HEK293 (cell line): Measurements from ENCODE around the gene PGA5.

Source experiments
- CTCF ChIA-PET: fragments of 350-600 bp; formaldehyde crosslinking; extraction: SDS; loops from one replicate; lab custom pipeline; 2021; ENCODE audit warnings: antibody characterized with exemption; lab: Yijun Ruan, JAX
- POLR2A ChIA-PET: fragments of 300-600 bp; formaldehyde crosslinking; extraction: SDS; loops from one replicate; lab custom pipeline; 2020; ENCODE audit warnings: antibody characterized with exemption, inconsistent platforms; lab: Yijun Ruan, JAX
- H3K27ac ChIP-seq: fragments of 200-500 bp; sonication (Bioruptor generic); 2 replicates; pipeline ENCODE4 v1.5.1; 2014; ENCODE audit warnings: low read depth, low read length, control low read depth, inconsistent platforms; ENCODE audit errors: extremely low read depth
- H3K36me3 ChIP-seq, 2 experiments: fragments of 200-500 bp in 1 of 2; sonication (Bioruptor generic) in 1 of 2; 1 replicate in 1 of 2; 2 replicates in 1 of 2; pipeline ENCODE4 v1.5.1; 2014 to 2017; ENCODE audit warnings: inconsistent platforms in 2 of 2, low read length in 2 of 2; ENCODE audit not compliant: control insufficient read depth in 2 of 2, insufficient read depth in 1 of 2
- H3K4me1 ChIP-seq: fragments of 200-500 bp; sonication (Bioruptor generic); 2 replicates; pipeline ENCODE4 v1.5.1; 2014; ENCODE audit warnings: mild to moderate bottlenecking, low read length, inconsistent platforms; ENCODE audit not compliant: control insufficient read depth, insufficient read depth
- H3K4me3 ChIP-seq: 2 replicates; pipeline ENCODE4 v1.5.1; 2011; ENCODE audit warnings: low read depth, mild to moderate bottlenecking, control low read depth, low read length, moderate library complexity
- H3K9me3 ChIP-seq: fragments of 200-500 bp; sonication (Bioruptor generic); 2 replicates; pipeline ENCODE4 v1.5.1; 2014; ENCODE audit warnings: low read depth, low read length, inconsistent platforms; ENCODE audit not compliant: control insufficient read depth, insufficient read depth
- BCL11A ChIP-seq: fragments of 450-650 bp; formaldehyde crosslinking; IDR thresholded peaks from 2 replicates; pipeline ENCODE4 v1.5.1; 2016; ENCODE audit warnings: low read depth, missing biosample characterization, missing genetic modification characterization
- CTCF ChIP-seq: fragments of 450-650 bp; formaldehyde crosslinking; IDR thresholded peaks from 2 replicates; pipeline ENCODE4 v1.5.1; 2016; ENCODE audit warnings: missing biosample characterization, missing genetic modification characterization
- GLIS1 ChIP-seq: fragments of 450-650 bp; formaldehyde crosslinking; IDR thresholded peaks from 2 replicates; pipeline ENCODE4 v1.5.1; 2016; ENCODE audit warnings: missing biosample characterization, missing genetic modification characterization
- HOXA7 ChIP-seq: sonication (generic); formaldehyde crosslinking; IDR thresholded peaks from 2 replicates; pipeline ENCODE4 v1.8.1; 2022; ENCODE audit warnings: missing genetic modification reagents, borderline replicate concordance
- OSR2 ChIP-seq: fragments of 450-650 bp; formaldehyde crosslinking; IDR thresholded peaks from 2 replicates; pipeline ENCODE4 v1.5.1; 2016; ENCODE audit warnings: missing biosample characterization, missing genetic modification characterization
- SCRT1 ChIP-seq: fragments of 450-650 bp; formaldehyde crosslinking; IDR thresholded peaks from 2 replicates; pipeline ENCODE4 v1.5.1; 2016; ENCODE audit warnings: missing biosample characterization, missing genetic modification characterization, borderline replicate concordance
- SP3 ChIP-seq: fragments of 450-650 bp; formaldehyde crosslinking; IDR thresholded peaks from 2 replicates; pipeline ENCODE4 v1.5.1; 2016; ENCODE audit warnings: missing biosample characterization, missing genetic modification characterization
- YY1 ChIP-seq: fragments of 450-650 bp; formaldehyde crosslinking; IDR thresholded peaks from 2 replicates; pipeline ENCODE4 v1.5.1; 2018; ENCODE audit warnings: missing biosample characterization, missing genetic modification characterization
- ZBTB21 ChIP-seq: fragments of 450-650 bp; formaldehyde crosslinking; IDR thresholded peaks from 2 replicates; pipeline ENCODE4 v1.5.1; 2017; ENCODE audit warnings: missing biosample characterization, missing genetic modification characterization
- ZBTB49 ChIP-seq: fragments of 450-650 bp; formaldehyde crosslinking; IDR thresholded peaks from 2 replicates; pipeline ENCODE4 v1.5.1; 2016; ENCODE audit warnings: missing biosample characterization, missing genetic modification characterization, low read depth
- ZIC2 ChIP-seq: fragments of 450-650 bp; formaldehyde crosslinking; IDR thresholded peaks from 2 replicates; pipeline ENCODE4 v1.5.1; 2016; ENCODE audit warnings: missing biosample characterization, missing genetic modification characterization
- ZNF121 ChIP-seq: fragments of 450-650 bp; formaldehyde crosslinking; IDR thresholded peaks from 2 replicates; pipeline ENCODE4 v1.5.1; 2016; ENCODE audit warnings: missing biosample characterization, missing genetic modification characterization
- ZNF146 ChIP-seq: fragments of 450-650 bp; formaldehyde crosslinking; IDR thresholded peaks from 2 replicates; pipeline ENCODE4 v1.5.1; 2016; ENCODE audit warnings: missing biosample characterization, missing genetic modification characterization
- ZNF155 ChIP-seq: fragments of 450-650 bp; formaldehyde crosslinking; IDR thresholded peaks from 2 replicates; pipeline ENCODE4 v1.5.1; 2016; ENCODE audit warnings: missing biosample characterization, missing genetic modification characterization
- ZNF248 ChIP-seq: fragments of 450-650 bp; formaldehyde crosslinking; IDR thresholded peaks from 2 replicates; pipeline ENCODE4 v1.5.1; 2017; ENCODE audit warnings: missing biosample characterization, missing genetic modification characterization
- ZNF311 ChIP-seq: fragments of 450-650 bp; formaldehyde crosslinking; IDR thresholded peaks from 2 replicates; pipeline ENCODE4 v1.5.1; 2017; ENCODE audit warnings: missing biosample characterization, missing genetic modification characterization, borderline replicate concordance
- ZNF324 ChIP-seq: fragments of 450-650 bp; formaldehyde crosslinking; IDR thresholded peaks from 2 replicates; pipeline ENCODE4 v1.5.1; 2016; ENCODE audit warnings: missing biosample characterization, missing genetic modification characterization
- ZNF335 ChIP-seq: fragments of 450-650 bp; formaldehyde crosslinking; conservative IDR thresholded peaks from 2 replicates; pipeline ENCODE4 v1.5.1; 2016; ENCODE audit warnings: missing biosample characterization, missing genetic modification characterization
- ZNF37A ChIP-seq: fragments of 450-650 bp; IDR thresholded peaks from 2 replicates; pipeline ENCODE4 v1.5.1; 2018; ENCODE audit warnings: missing biosample characterization, missing genetic modification characterization
- ZNF529 ChIP-seq: fragments of 450-650 bp; formaldehyde crosslinking; IDR thresholded peaks from 2 replicates; pipeline ENCODE4 v1.5.1; 2017; ENCODE audit warnings: missing genetic modification characterization, missing biosample characterization; ENCODE audit not compliant: insufficient replicate concordance
- ZNF560 ChIP-seq: fragments of 450-650 bp; formaldehyde crosslinking; IDR thresholded peaks from 2 replicates; pipeline ENCODE4 v1.5.1; 2017; ENCODE audit warnings: missing biosample characterization, missing genetic modification characterization, borderline replicate concordance
- ZNF600 ChIP-seq: fragments of 450-650 bp; formaldehyde crosslinking; IDR thresholded peaks from 2 replicates; pipeline ENCODE4 v1.5.1; 2016; ENCODE audit warnings: missing biosample characterization, missing genetic modification characterization
- ZNF670 ChIP-seq: fragments of 450-650 bp; formaldehyde crosslinking; IDR thresholded peaks from 2 replicates; pipeline ENCODE4 v1.5.1; 2016; ENCODE audit warnings: missing biosample characterization, missing genetic modification characterization, low read depth
- ZNF701 ChIP-seq: fragments of 450-650 bp; formaldehyde crosslinking; IDR thresholded peaks from 2 replicates; pipeline ENCODE4 v1.5.1; 2016; ENCODE audit warnings: missing biosample characterization, missing genetic modification characterization
- ZNF776 ChIP-seq: fragments of 450-650 bp; formaldehyde crosslinking; IDR thresholded peaks from 2 replicates; pipeline ENCODE4 v1.5.0; 2017; ENCODE audit warnings: missing biosample characterization, missing genetic modification characterization, borderline replicate concordance
- ZNF830 ChIP-seq: fragments of 450-650 bp; IDR thresholded peaks from 2 replicates; pipeline ENCODE4 v1.5.0; 2018; ENCODE audit warnings: missing biosample characterization, missing genetic modification characterization, low read depth, mild to moderate bottlenecking, moderate library complexity
- ZSCAN23 ChIP-seq: fragments of 450-650 bp; formaldehyde crosslinking; IDR thresholded peaks from 2 replicates; pipeline ENCODE4 v1.5.1; 2016; ENCODE audit warnings: missing biosample characterization, missing genetic modification characterization

The PGA5 gene

GRCh38 chr11:61277186-61278000 lies 36.4 kb downstream of the PGA5 start:
- Histone ChIP-seq H3K4me1 (no peaks in the 10 kb centered on the region), H3K9me3 (no peaks in the 10 kb centered on the region), H3K36me3 (peaks cover 0 to 28% of the 10 kb centered on the region in 2 experiments; a peak in 1 of 3 replicates), H3K4me3 (no peak overlapping the region), H3K27ac (no peak overlapping the region)
- TF ChIP-seq ZNF600 (tag by site-specific recombination) = no peak
- TF ChIP-seq ZNF121 = peak; percentile 64; the same call in 1 of the 2 replicates
- ChIA-PET CTCF (interaction anchor here (0.6 kb wide), 1 partner anchor 108 kb away, joined by 3 read pairs; no protein-coding TSS in a partner anchor), POLR2A (no interaction called here)

GRCh38 chr11:61278001-61278470 lies 37.1 kb downstream of the PGA5 start:
- CTCF ChIA-PET = interaction anchor here (0.6 kb wide), 1 partner anchor 107 kb away, joined by 3 read pairs; no protein-coding TSS in a partner anchor
- TF ChIP-seq ZNF776 (tag by site-specific recombination) (no peak), SCRT1 (tag by site-specific recombination) (no peak), ZNF670 (no peak), OSR2 (tag by site-specific recombination) (no peak), BCL11A (no peak), ZNF146 (tag by site-specific recombination) (no peak), ZNF560 (no peak), ZBTB21 (tag by site-specific recombination) (no peak), HOXA7 (CRISPR knock-in tag) (no peak), ZNF335 (tag by site-specific recombination) (no peak), ZNF529 (tag by site-specific recombination) (no peak), ZNF155 (tag by site-specific recombination) (no peak), YY1 (tag by site-specific recombination) (no peak)
- TF ChIP-seq, all 188 proteins: peak for 0
- Histone ChIP-seq H3K9me3 (no peaks in the 10 kb centered on the region), H3K27ac (no peak overlapping the region), H3K36me3 (peaks cover 0 to 35% of the 10 kb centered on the region in 2 experiments; a peak in 1 of 3 replicates), H3K4me3 (no peak overlapping the region), H3K4me1 (no peaks in the 10 kb centered on the region)
- POLR2A ChIA-PET = no interaction called here

GRCh38 chr11:61279934-61280659 lies 39.1 kb downstream of the PGA5 start:
- POLR2A ChIA-PET = no interaction called here
- H3K36me3 ChIP-seq = peaks cover 0 to 38% of the 10 kb centered on the region in 2 experiments; a peak in 1 of 3 replicates
- CTCF ChIA-PET = interaction anchor here (0.6 to 1.3 kb wide), 4 partner anchors 26 to 425 kb away, joined by 3 to 4 read pairs (median 3); no protein-coding TSS in a partner anchor

More at GRCh38 chr11:61279934-61280659, 39.1 kb downstream of the PGA5 start:
- H3K4me3 ChIP-seq = no peak overlapping the region
- no peak overlapping the region for H3K27ac ChIP-seq
- no peaks in the 10 kb centered on the region for H3K4me1 ChIP-seq
- TF ChIP-seq ZNF248 (tag by site-specific recombination) (no peak), ZSCAN23 (tag by site-specific recombination) (no peak), ZNF311 (tag by site-specific recombination) (no peak), ZNF830 (tag by site-specific recombination) (no peak), ZBTB49 (tag by site-specific recombination) (no peak), ZNF37A (tag by site-specific recombination) (no peak), ZNF670 (no peak), ZNF701 (tag by site-specific recombination) (no peak), ZIC2 (no peak), ZNF324 (tag by site-specific recombination) (no peak), SP3 (tag by site-specific recombination) (no peak), CTCF (tag by site-specific recombination) (no peak), GLIS1 (tag by site-specific recombination) (no peak), ZNF600 (tag by site-specific recombination) (no peak)
- H3K9me3 ChIP-seq = no peaks in the 10 kb centered on the region
